GM18870 (cell line): ENCODE measurements around the gene GHSR.

Experiments used
- ATAC-seq: cut with Tn5 transposase; IDR thresholded peaks from one replicate; pipeline ENCODE4 v1.9.1; 2021; ENCODE audit warnings: moderate library complexity; ENCODE audit not compliant: unreplicated experiment

GHSR gene

GRCh38 chr3:172441581-172441980 is 6.7 kb downstream of the GHSR start:
- no peak for ATAC-seq

- no peak for ATAC-seq
These were observed 10.1 kb downstream of the GHSR start for GRCh38 chr3:172438186-172438585.

GRCh38 chr3:172437713-172438112 is 10.5 kb downstream of the GHSR start:
- no peak for ATAC-seq

- no peak for ATAC-seq
These were observed 32.9 kb downstream of the GHSR start for GRCh38 chr3:172415323-172415722.

GRCh38 chr3:172411478-172411947 is 36.7 kb downstream of the GHSR start:
- ATAC-seq, result no peak

GRCh38 chr3:172410702-172411477 is 37.4 kb downstream of the GHSR start:
- ATAC-seq, result no peak

GRCh38 chr3:172407872-172408271 is 40.4 kb downstream of the GHSR start:
- no peak for ATAC-seq

- no peak for ATAC-seq
These were observed 42.3 kb downstream of the GHSR start for GRCh38 chr3:172405914-172406313.

- no peak for ATAC-seq
These were observed 43.9 kb downstream of the GHSR start for GRCh38 chr3:172404237-172404962.

GRCh38 chr3:172402892-172403643 is 45.2 kb downstream of the GHSR start:
- ATAC-seq, result no peak

GRCh38 chr3:172402090-172402489 is 46.2 kb downstream of the GHSR start:
- no peak for ATAC-seq

- no peak for ATAC-seq
These were observed 49.8 kb downstream of the GHSR start for GRCh38 chr3:172398484-172398883.

GRCh38 chr3:172397716-172398405 is 50.4 kb downstream of the GHSR start:
- ATAC-seq, result no peak

- no peak for ATAC-seq
These were observed 51.9 kb downstream of the GHSR start for GRCh38 chr3:172396400-172396799.

- ATAC-seq, result no peak
These were observed 53.6 kb downstream of the GHSR start for GRCh38 chr3:172394692-172395091.
